GM12801 (cell line): ENCODE results near the gene CST4.

Experiments
- TF ChIP-seq, protein P1 (sequence below): IDR thresholded peaks from one replicate; pipeline ENCODE4 v1.5.1; 2011; ENCODE audit warnings: control low read depth; ENCODE audit not compliant: insufficient read length; ENCODE audit errors: extremely low read depth

The CST4 gene

DNA sequence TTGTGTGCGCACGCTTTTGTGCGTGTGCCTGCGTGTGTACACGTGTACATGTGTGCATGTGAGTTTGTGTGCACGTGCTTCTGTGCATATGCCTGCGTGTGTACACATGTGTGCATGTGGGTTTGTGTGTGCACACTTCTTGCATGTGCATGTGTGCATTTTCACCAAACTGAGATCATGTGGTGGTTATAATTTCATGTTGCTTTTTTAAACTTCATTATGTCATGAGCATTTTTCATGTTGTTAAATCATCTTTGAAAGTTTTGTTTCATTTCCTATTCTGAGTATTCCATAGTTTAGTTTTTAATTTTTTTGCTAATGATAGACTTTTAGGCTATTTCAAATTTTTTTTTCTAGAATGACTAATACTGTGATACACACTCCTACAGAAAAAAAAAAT, 44.7 kb downstream of the CST4 start:
- TF ChIP-seq, protein P1, sequence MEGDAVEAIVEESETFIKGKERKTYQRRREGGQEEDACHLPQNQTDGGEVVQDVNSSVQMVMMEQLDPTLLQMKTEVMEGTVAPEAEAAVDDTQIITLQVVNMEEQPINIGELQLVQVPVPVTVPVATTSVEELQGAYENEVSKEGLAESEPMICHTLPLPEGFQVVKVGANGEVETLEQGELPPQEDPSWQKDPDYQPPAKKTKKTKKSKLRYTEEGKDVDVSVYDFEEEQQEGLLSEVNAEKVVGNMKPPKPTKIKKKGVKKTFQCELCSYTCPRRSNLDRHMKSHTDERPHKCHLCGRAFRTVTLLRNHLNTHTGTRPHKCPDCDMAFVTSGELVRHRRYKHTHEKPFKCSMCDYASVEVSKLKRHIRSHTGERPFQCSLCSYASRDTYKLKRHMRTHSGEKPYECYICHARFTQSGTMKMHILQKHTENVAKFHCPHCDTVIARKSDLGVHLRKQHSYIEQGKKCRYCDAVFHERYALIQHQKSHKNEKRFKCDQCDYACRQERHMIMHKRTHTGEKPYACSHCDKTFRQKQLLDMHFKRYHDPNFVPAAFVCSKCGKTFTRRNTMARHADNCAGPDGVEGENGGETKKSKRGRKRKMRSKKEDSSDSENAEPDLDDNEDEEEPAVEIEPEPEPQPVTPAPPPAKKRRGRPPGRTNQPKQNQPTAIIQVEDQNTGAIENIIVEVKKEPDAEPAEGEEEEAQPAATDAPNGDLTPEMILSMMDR: no peak

DNA sequence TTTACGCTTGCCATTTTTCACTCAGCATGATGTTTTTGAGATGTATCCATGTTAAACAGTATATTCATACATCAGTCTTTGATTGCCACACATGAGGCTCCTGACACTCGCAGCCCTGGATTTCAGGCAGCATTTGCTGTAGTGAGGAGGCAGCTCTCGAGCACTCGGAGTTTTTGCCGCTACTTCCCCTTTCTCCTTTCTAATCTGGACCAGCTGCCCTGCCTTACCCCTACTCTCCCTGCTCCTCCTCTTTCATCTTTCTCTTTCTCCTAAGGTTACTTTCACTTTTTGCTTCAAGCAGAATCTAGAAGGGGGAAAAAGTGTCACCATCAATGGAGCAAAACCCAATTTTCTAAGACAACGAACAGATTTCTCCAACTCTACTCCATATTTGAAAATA, 45.2 kb downstream of the CST4 start:
- TF ChIP-seq, protein P1: no peak

DNA sequence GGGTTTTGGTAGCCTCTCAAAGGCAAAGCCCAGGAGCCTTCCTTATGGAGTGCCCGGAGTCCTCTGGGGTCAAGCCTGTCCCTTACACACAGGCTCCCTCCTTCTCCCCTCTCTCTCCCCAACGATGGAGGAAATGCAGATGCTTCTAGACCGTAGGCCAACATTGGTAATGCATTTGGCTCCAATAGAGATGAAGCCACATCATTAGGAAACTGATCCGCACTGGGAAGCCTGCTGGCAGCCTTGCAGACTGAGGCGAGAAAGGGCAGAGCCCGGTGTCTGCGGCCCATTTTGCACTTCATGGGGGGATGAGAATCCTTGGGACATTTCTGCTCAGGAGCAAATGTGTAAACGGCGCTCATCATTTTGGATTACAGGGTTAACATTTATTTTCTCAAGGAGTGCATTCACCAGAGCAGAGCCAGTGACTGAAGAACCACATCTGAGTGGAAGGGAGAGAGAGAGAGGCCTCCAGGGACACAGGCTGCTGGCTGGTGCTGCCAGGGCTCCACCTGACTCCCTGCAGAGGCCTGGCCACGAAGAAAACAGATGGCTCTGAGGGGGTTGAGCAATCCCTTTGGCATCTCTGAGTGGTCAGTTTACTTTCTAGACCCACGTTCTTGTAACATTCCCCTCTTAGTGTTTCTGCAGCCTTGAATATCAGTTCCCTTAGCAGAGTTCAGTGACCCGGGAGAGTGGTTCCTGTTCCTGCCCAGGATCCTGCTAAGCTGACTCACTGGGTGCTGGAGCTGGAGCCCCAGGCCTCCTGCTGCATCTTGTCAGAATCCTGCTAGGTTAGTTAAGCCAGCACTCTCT, 46.7 kb downstream of the CST4 start:
- TF ChIP-seq, protein P1: no peak

DNA sequence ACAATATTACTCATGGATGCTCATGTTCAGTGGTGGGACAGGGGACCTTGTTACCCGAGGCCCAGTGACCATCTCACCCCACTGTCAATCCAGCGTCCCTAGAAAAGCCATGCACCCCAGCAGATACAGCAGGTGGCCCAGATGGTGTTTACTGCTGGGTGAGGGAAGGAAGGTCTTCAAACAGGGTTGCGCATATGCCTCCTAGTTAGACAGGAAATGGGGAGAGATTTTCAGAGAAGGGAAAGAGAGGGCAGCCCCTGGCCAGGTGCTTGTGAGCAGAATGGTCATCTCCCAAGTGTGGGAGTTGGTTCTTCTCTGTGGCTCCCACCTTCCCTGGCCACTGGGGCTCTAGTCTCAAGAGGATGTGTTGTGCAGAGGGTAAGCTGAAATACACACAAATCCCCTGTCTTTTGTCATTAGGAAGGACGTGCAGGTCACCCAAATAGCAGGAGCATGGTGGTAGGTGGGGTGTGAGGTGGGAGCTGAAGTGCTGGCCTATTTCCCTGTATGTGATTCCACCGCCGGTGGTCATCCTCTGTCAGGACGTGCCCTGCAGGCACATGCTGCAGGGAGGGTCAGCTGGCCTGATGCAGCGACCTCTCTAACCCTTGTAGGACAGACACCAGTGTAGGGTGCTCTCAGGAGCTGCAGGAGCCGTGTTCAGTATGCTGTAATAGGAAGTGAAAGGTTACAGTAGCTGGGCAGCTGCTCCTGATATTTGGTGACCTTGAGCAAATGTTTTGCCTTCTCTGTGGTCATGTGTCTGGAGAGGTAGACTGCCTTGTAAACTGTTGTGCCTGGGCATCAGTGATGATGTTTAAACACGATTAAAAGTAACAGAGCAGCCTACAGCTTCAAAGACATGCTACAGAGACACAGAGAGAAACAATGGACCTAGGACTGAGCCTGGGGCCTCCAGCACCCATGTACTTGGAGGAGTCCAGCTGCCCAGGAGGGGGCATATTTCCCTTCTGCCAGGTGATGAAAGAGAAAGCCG, 47.9 kb downstream of the CST4 start:
- TF ChIP-seq, protein P1: no peak

DNA sequence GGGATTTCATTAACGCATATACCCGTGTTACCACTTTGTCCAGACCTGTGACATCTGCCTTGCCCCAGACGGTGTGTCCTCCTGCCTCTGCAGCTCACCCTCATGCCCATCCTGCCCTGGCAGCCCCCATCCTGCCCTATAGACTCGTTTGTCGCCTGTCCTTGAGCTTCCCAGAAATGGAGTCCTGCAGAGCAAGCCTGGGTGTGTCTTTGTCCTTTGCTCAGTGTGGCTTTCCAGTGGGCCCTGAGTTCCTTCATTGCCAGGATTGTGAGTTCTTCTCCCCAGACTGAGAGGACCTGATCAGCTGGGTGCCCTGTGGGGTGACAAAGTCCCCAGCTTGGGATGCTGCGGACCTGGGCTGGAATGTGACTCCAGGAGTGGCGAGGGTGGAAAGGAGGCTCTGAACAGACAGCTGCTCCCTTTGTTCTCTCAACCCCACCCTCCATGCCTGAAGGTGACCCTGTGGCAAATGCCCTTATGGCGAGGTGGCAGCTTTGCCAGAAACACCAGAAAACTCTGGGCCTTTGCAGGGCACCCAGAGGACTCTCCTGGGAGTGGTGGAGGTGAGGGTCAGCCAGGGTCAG, 48.7 kb downstream of the CST4 start:
- TF ChIP-seq, protein P1: no peak

DNA sequence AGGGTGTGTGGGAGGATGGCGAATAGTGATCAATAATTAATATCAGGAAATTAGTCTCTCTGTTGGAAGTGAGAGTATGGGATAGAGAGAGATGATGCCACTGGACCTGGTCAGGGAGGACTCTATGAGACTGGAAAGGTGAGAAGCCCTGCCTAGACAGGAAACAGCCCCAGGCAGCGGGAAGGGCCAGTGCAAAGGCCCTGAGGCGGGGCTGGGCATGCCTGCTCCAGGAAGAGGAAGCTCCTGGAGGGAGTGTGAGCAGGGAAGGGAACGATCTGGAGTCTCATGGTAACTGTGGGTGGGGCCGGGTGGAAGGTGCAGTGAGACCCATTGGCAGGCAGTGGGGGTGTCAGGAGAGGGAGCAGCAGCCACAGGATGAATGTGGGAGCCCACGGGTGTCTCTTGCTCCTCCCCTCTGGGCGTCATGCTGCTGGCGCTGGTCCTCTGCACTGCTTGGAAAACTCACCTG, 49.3 kb downstream of the CST4 start:
- TF ChIP-seq, protein P1: no peak

DNA sequence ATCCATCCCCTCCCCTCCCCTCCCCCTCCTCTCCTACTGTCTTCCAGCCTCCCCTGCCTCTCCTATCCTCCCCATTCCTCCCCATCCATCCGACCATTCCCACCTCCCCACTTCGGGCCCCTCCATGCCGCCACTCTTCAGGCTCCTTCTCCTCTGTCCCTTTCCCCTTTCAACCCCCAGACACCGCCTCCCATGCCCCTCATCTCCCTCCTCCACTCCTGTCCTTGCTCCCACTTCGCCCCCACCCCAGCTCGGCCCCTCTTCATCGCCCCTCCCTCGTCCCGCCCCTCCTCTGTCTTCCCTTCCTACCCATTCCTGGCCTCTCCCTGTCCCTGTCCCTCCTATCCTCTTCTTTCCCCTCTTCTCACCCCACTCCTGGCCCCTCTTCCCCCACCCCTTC, 50.5 kb downstream of the CST4 start:
- TF ChIP-seq, protein P1: no peak
